OCI-LY1 (cell line): ENCODE measurements around the gene CCDC73.

Experiments used
- EZH2 ChIP-seq: fragments of 200-600 bp; sonication (generic), shearing (Covaris generic); IDR thresholded peaks from 2 replicates; pipeline ENCODE4 v1.8.0; 2017; ENCODE audit warnings: borderline replicate concordance, mixed run types, mild to moderate bottlenecking, antibody characterized with exemption, low read length, moderate library complexity, mixed read lengths
- TF ChIP-seq, protein P1 (sequence below): fragments of 200-600 bp; sonication (generic), shearing (Covaris generic); IDR thresholded peaks from 2 replicates; pipeline ENCODE4 v1.5.1; 2017; ENCODE audit warnings: mild to moderate bottlenecking, antibody characterized with exemption, low read length, moderate library complexity, mixed read lengths

- TF ChIP-seq, protein P1, sequence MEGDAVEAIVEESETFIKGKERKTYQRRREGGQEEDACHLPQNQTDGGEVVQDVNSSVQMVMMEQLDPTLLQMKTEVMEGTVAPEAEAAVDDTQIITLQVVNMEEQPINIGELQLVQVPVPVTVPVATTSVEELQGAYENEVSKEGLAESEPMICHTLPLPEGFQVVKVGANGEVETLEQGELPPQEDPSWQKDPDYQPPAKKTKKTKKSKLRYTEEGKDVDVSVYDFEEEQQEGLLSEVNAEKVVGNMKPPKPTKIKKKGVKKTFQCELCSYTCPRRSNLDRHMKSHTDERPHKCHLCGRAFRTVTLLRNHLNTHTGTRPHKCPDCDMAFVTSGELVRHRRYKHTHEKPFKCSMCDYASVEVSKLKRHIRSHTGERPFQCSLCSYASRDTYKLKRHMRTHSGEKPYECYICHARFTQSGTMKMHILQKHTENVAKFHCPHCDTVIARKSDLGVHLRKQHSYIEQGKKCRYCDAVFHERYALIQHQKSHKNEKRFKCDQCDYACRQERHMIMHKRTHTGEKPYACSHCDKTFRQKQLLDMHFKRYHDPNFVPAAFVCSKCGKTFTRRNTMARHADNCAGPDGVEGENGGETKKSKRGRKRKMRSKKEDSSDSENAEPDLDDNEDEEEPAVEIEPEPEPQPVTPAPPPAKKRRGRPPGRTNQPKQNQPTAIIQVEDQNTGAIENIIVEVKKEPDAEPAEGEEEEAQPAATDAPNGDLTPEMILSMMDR: no peak
- no peak for TF ChIP-seq EZH2
Measured at GRCh38 chr11:32566517-32566916, 227.9 kb downstream of the CCDC73 start.
